NCI-H2081 treated with DMSO at 0.1 percent for 48 hours (cell line): ENCODE results near the gene RNF223.
"Not testable (repeated sequence)": the region's sequence is repeated elsewhere in the genome, so short reads cannot be mapped to it uniquely, and the experiment has no call there.

Source experiments
- DNase-seq: peaks from one replicate; lab custom pipeline; 2025; lab: John Stamatoyannopoulos, UW

Gene RNF223

GRCh38 chr1:1109743-1110142 lies 35.6 kb upstream of the RNF223 start:
- DNase-seq, result no peak

GRCh38 chr1:1106510-1107221 lies 32.6 kb upstream of the RNF223 start:
- no peak for DNase-seq

GRCh38 chr1:1104152-1104551 lies 30.0 kb upstream of the RNF223 start:
- DNase-seq, result not testable (repeated sequence)

- DNase-seq, result no peak
These were observed 27.4 kb upstream of the RNF223 start for GRCh38 chr1:1101503-1101902.

- DNase-seq, result no peak
These were observed 26.2 kb upstream of the RNF223 start for GRCh38 chr1:1100296-1100695.

- no peak for DNase-seq
These were observed 25.5 kb upstream of the RNF223 start for GRCh38 chr1:1099506-1100183.

GRCh38 chr1:1098681-1099421 lies 24.7 kb upstream of the RNF223 start:
- DNase-seq, result no peak

- DNase-seq, result not testable (repeated sequence)
These were observed 22.0 kb upstream of the RNF223 start for GRCh38 chr1:1096136-1096535.

GRCh38 chr1:1094981-1095380 lies 20.9 kb upstream of the RNF223 start:
- no peak for DNase-seq

GRCh38 chr1:1093610-1093943 lies 19.5 kb upstream of the RNF223 start:
- DNase-seq, result no peak

GRCh38 chr1:1092894-1093609 lies 18.9 kb upstream of the RNF223 start:
- DNase-seq, result no peak

- DNase-seq, result no peak
These were observed 18.2 kb upstream of the RNF223 start for GRCh38 chr1:1092149-1092855.

GRCh38 chr1:1091344-1092148 lies 17.4 kb upstream of the RNF223 start:
- no peak for DNase-seq

- no peak for DNase-seq
These were observed 16.6 kb upstream of the RNF223 start for GRCh38 chr1:1090424-1091343.

- DNase-seq, result no peak
These were observed 15.8 kb upstream of the RNF223 start for GRCh38 chr1:1089731-1090423.

GRCh38 chr1:1088801-1089680 lies 14.9 kb upstream of the RNF223 start:
- DNase-seq, result no peak

GRCh38 chr1:1088029-1088800 lies 14.1 kb upstream of the RNF223 start:
- no peak for DNase-seq
